Left lobe of liver (tissue), 2 donors: ENCODE measurements around the gene SMIM35. TPM values are rescaled to one million over a fixed set of nuclear protein-coding genes. Genes with fewer than 3 reads are reported as not detected.
"Not testable (repeated sequence)": the region's sequence is repeated elsewhere in the genome, so short reads cannot be mapped to it uniquely, and the experiment has no call there.

Experiments
- ATAC-seq: fragments of 200-7000 bp; cut with Tn5 transposase; one replicate; pipeline ENCODE4 v1.9.1; 2020; ENCODE audit warnings: mild to moderate bottlenecking, moderate library complexity
- DNase-seq: peaks from one replicate; pipeline ENCODE4 v3.0.0-alpha.2; 2020; ENCODE audit warnings: low spot score
- total RNA-seq: library from RNA; stranded (reverse); gene quantifications from one replicate; pipeline ENCODE4 v1.2.1, GENCODE V29; 2021
- donor health status: DM: no; HTN: no; CAD: no; lungs with moderate emphysema.
- donor health status: DM: no; HTN: yes; CAD: no.

Gene SMIM35
- total RNA-seq, 1 donor from 2014 or later = 0.08 TPM

DNA sequence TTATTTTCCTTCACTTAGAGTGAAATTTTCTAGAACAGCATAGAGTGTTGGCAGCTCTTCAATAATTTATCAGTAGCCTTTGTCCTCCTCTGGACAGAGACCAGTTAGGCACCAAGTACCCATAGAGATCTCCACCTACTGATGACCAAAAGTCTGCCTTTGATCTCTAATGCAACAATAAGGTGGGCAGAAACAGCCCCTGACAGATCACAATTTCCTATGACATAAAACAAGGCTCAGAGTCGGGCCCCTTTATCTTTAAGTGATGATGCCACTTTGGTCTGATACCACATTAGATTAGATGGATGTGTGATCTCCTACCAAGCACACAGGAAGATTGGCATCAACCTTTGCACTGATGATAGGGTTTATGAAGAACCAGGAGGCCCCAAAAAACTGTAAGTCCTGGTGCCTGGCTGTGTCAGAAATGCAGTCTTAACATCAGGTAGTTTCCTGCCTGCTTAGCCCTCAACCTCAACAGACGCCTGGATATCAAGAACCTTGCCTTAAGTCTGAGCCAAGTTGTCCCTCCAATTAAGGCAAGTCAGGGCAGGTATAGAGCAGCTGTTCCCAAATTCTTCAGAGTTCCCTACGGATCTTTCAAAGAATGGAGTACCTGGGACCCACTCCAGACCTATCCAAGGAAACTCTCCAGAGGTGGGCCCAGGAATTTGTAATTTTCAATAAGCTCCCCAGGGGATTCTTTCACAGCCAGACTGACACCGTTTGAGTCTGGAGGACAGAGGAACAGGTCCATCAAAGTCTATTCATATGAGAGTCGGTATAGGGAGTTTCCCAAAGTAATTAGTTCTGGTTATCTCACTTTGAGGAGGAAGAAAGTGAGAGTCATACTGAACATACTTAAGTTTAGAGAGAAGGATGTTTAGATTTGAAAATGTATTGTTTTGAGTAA, 40.5 kb downstream of the SMIM35 start:
- no peak for DNase-seq
- ATAC-seq = peak; percentile 84

- ATAC-seq = no peak
- DNase-seq = no peak
Observed at GRCh38 chr11:118045191-118045590, 41.6 kb downstream of the SMIM35 start.

GRCh38 chr11:118042796-118043195, 44.0 kb downstream of the SMIM35 start:
- no peak for ATAC-seq

GRCh38 chr11:118042141-118042540, 44.6 kb downstream of the SMIM35 start:
- DNase-seq (no peak), ATAC-seq (no peak)

More at GRCh38 chr11:118042796-118043195, 44.0 kb downstream of the SMIM35 start:
- no peak for DNase-seq

GRCh38 chr11:118033443-118033842, 53.3 kb downstream of the SMIM35 start:
- no peak for ATAC-seq
- DNase-seq = no peak

DNA sequence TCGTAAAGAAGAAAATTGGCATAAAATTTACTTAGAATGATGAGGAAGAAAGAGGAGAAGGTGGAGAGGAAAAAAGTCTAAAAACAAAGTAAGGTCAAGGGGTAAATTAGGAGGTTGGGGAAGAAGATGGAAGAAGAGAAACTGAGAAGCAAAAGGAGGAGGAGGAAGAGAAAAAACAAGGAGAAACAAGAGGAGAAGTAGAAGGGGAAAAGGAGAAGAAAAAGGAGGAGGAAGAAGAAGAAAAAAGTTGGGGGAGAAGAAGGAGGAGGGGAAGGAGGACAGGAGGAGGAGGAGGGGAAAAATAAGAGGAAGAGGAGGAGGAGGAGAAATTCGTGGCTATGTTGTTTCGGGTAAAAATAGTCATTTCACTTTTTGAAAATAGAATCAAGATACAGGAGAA, 58.1 kb downstream of the SMIM35 start:
- no peak for DNase-seq
- ATAC-seq = no peak

- ATAC-seq (no peak), DNase-seq (no peak)
Observed at GRCh38 chr11:118027694-118028093, 59.1 kb downstream of the SMIM35 start.

DNA sequence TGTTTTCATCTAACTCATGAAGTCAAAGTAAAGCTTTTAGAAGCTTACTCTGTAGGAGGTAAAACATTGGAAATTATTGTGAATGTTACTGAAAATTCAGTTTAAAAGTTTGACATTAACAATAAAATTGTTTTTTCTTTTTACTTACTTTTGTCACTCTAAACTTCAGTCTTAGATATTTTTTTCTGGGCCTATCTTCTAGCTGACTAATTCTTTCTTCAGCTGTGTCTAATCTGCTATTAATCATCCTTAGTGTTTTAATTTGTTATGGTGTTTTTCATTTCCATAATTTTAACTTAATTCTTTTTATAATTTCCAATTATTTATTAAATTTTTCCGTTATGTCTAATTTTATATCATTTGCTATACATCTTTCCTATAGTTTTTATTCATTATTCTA, 65.6 kb downstream of the SMIM35 start:
- no peak for ATAC-seq
- no peak for DNase-seq

- ATAC-seq (no peak), DNase-seq (no peak)
Observed at GRCh38 chr11:118018401-118018800, 68.4 kb downstream of the SMIM35 start.

GRCh38 chr11:118017631-118018315, 69.0 kb downstream of the SMIM35 start:
- ATAC-seq (no peak), DNase-seq (no peak)

DNA sequence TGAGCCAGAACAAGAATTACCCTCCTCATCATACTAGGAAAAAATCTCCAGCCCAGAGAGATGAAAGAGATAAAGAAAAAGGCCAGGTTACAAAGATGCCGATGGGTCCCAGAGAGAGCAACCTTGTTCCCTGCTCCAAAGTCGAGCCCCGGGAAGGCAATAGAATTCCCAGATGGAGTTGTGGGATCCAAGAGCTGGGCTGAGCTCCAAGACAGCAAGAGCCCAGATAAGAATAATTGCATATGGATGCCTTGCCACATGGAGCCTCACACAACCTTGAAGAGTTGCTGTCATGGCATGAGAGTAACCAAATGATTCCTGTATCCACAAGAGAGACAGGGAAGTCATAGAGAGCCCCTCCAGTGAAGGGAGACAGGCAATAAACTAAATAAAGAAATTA, 69.7 kb downstream of the SMIM35 start:
- DNase-seq = no peak
- ATAC-seq = no peak

DNA sequence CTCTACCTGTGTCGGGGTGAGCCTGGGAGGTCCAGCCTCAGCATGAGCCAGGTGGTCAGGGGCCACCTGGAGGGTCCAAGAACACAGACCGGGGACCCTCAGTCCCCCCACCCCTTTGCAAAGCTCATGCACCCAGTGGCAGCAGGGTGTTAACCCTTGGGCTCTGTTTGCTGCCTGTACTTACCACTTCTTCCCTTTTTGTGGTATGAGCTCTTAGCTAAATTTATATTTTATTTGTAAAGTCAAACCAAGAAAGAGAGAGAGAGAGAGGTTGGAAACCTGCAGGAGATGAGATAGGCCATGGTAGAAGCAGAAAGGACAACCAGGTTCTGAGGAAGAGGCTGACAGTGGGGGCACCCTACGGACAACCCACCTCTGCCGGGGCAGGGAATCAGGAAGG, 70.7 kb downstream of the SMIM35 start:
- ATAC-seq (no peak), DNase-seq (no peak)

- DNase-seq (no peak), ATAC-seq (no peak)
Observed at GRCh38 chr11:118015385-118015841, 71.3 kb downstream of the SMIM35 start.

DNA sequence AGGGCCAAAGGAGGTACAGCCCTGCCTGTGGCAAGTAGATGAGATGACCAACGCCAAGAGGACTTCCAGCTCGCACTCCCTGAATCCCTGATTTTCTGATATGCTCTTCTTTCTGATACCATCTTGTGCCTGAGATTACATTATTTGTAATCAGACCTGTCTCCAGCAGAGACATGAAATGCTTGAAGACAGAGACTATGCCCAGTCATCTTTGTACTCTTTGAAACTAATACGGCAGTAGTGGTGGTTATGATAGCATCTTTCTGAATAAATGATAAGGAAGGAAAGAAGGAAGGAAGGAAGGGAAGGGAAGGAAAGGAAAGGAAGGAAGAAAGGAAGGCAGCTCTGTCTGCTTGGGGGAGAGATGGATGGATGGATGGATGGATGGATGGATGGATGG, 72.7 kb downstream of the SMIM35 start:
- DNase-seq (no peak), ATAC-seq (no peak)

- DNase-seq (no peak), ATAC-seq (peak; percentile 34)
Observed at GRCh38 chr11:118012083-118012669, 74.6 kb downstream of the SMIM35 start.

GRCh38 chr11:118010738-118011461, 75.9 kb downstream of the SMIM35 start:
- ATAC-seq = peak; percentile 57
- DNase-seq = no peak

DNA sequence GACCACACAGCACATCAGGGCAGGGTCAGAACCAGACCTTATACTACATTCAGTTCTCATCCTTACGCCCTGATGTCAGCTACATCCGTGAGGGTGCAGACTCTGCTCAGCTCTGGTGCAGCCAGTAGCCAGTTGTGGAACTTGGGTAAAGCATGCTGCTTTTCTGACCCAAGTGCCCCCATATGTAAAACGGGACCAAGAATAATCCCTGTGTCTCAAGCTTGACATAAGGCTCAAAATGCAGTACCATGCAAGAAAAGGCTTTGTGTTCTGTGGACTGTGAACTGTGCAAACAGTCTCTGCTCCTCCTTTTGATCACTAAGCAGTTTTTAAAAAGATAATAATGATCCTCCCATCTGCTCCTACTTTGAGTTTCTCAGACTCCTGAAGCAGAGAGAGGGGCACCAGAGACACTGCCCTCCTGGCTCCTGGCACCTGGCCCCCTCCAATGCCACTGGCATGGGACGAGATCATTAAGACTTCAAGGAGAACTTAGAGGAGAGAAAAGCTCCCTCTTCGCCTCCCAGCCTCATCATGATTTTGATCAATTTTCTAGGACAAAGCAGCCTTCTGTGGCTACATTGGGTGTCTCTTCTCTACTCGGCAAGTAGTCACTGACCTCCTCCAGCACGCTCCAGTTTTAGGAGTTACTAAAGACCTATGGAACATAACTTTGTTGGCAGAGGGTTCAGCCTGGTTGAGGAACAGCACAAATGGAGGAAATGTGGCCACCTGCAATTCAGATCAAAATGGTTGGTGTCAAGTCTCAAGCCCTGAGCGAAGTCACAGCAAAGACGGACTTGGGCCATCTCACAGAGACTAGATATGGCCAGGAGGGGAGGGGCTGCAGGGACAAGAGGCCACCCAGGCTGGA, 76.7 kb downstream of the SMIM35 start:
- ATAC-seq = no peak

GRCh38 chr11:118008271-118008911, 78.4 kb downstream of the SMIM35 start:
- ATAC-seq (no peak), DNase-seq (no peak)

More for the DNA sequence above, 76.7 kb downstream of the SMIM35 start:
- DNase-seq = no peak

DNA sequence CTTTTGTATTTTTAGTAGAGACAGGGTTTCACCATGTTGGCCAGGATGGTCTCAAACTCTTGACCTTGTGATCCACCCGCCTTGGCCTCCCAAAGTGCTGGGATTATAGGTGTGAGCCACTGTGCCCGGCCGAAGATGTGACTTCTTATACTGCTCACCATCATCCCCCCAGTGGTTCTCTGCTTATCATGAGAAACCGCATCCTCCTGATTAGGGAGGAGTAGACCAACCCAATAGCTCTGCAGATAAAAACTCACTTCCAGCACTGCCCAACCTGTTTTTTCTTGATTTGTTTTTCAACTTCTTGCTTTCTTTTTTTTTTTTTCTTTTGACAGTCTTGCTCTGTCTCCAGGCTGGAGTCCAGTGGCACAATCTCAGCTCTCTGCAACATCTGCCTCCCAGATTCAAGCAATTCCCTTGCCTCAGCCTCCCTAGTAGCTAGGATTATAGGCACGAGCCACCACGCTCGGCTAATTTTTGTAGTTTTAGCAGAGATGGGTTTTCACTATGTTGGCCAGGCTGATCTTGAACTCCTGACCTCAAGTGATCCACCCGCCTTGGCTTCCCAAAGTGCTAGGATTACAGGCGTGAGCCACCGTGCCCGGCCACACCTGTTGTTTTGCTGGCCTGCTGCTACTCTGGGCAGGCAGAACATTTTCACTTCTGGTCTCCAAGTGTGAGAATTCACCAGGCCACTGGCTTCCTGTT, 79.0 kb downstream of the SMIM35 start:
- not testable (repeated sequence) for ATAC-seq
- peak; percentile 33 for DNase-seq
